ENCODE measurements around the gene CCDC177.

CCDC177 gene

DNA sequence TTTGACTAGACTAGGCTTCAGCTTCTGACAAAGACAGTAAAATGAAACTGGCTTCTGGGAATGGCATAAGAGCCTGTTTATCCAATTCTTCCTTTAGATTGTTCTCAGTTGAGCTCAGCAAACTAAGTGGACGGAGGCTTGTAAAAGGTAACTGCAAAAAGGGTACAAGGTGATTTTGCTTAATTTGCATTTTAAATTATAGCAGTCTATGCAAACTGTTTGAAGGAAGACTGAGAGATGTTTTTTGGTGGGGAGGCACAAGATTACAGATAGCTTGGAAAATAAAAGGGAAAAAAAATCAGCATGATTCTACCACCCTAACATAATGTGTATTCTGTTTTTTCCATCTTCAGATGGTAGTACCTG is 41.7 kb upstream of the CCDC177 start:
- Histone ChIP-seq H3F3A (ENCODE audit: insufficient read depth) (peaks cover 38% of the 10 kb centered on the region), H2AFZ (ENCODE audit: low read depth, low read length, severe bottlenecking) (no peak overlapping the region), H3K36me3 (ENCODE audit: low read length) (peaks cover 5% of the 10 kb centered on the region; the same call in 1 of the 2 replicates), H3K9ac (ENCODE audit: low read length) (peak overlapping the region; percentile 79), H3K9me3 (ENCODE audit: insufficient read depth, low read length) (no peaks in the 10 kb centered on the region), H3K79me2 (ENCODE audit: insufficient read depth, low read length) (peaks cover 76% of the 10 kb centered on the region), H4K20me1 (ENCODE audit: low read depth, low read length) (peaks cover 15% of the 10 kb centered on the region; the same call in 1 of the 2 replicates), H3K27ac (ENCODE audit: low read depth, low read length) (peak overlapping the region; percentile 95), H3K4me2 (ENCODE audit: low read depth, low read length, poor library complexity, severe bottlenecking) (peak overlapping the region; percentile 91), H3K9me2 (replicated peaks; ENCODE audit: insufficient read depth, low read length) (no peaks in the 10 kb centered on the region), H3K27me3 (ENCODE audit: low read length) (no peaks in the 10 kb centered on the region), H3K4me3 (ENCODE audit: insufficient read depth, low read length, poor library complexity, severe bottlenecking) (peak overlapping the region; percentile 22)
- no peak for TF ChIP-seq EZH2phosphoT487 (conservative IDR thresholded peaks at IDR 0.05; ENCODE audit: low read length)
- TF ChIP-seq, protein P1, sequence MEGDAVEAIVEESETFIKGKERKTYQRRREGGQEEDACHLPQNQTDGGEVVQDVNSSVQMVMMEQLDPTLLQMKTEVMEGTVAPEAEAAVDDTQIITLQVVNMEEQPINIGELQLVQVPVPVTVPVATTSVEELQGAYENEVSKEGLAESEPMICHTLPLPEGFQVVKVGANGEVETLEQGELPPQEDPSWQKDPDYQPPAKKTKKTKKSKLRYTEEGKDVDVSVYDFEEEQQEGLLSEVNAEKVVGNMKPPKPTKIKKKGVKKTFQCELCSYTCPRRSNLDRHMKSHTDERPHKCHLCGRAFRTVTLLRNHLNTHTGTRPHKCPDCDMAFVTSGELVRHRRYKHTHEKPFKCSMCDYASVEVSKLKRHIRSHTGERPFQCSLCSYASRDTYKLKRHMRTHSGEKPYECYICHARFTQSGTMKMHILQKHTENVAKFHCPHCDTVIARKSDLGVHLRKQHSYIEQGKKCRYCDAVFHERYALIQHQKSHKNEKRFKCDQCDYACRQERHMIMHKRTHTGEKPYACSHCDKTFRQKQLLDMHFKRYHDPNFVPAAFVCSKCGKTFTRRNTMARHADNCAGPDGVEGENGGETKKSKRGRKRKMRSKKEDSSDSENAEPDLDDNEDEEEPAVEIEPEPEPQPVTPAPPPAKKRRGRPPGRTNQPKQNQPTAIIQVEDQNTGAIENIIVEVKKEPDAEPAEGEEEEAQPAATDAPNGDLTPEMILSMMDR (IDR thresholded peaks at IDR 0.05; ENCODE audit: insufficient read depth, low read length, poor library complexity, severe bottlenecking): no peak

DNA sequence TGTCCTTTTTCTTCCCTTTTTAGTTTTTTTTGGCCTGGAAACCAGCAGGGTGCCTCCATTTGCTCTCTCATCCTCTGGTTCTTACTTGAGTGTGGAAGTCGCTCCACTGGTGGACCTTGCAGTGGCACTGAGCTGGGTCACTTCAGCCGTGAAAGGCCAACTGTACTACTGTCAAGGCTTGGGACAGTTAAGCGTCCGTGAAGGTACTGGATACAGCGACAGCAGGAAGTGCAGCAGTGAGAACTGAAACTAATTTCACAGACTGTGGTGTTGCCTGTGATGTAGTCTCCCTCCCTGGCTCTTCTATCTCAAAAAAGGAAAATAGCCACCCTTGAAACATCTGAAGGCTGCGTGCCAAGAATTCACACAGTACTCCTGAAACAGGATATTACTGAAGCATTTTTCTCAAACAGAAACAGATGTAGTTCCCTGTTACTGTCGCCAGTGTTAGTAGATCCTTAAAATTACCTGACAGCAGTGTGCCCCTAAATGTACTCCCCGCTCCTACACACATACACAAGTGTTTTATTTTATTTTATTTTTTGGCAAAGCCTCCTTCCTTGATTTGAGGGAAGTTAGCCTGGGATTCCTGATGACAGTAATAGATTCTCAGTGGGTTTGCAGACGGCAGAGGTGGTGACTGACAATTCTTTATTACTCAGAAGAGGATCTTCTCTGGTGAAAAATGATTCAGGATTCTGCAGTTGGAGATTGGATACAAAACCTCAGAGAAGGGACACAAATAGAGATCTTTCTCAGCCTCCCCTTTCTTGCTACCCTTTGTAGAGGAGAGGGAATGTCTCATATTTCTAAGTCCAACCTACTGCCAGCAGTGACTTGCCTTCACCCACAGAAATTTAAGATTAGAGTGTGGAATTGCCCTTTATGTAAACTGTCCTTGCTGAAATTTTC is 41.1 kb upstream of the CCDC177 start:
- peaks cover 5% of the 10 kb centered on the region; the same call in 1 of the 2 replicates for H3K36me3 ChIP-seq (ENCODE audit: low read length)
- H3K4me2 ChIP-seq (ENCODE audit: low read depth, low read length, poor library complexity, severe bottlenecking): peak overlapping the region; percentile 91
- H3K4me3 ChIP-seq (ENCODE audit: insufficient read depth, low read length, poor library complexity, severe bottlenecking): peak overlapping the region; percentile 22
- peaks cover 10% of the 10 kb centered on the region; the same call in 1 of the 2 replicates for H4K20me1 ChIP-seq (ENCODE audit: low read depth, low read length)
- H3K27ac ChIP-seq (ENCODE audit: low read depth, low read length): peak overlapping the region; percentile 95
- peak overlapping the region; percentile 79 for H3K9ac ChIP-seq (ENCODE audit: low read length)
- no peaks in the 10 kb centered on the region for H3K9me3 ChIP-seq (ENCODE audit: insufficient read depth, low read length)
- H3K79me2 ChIP-seq (ENCODE audit: insufficient read depth, low read length): peaks cover 69% of the 10 kb centered on the region
- no peaks in the 10 kb centered on the region for H3K9me2 ChIP-seq (replicated peaks; ENCODE audit: insufficient read depth, low read length)
- no peaks in the 10 kb centered on the region for H3K27me3 ChIP-seq (ENCODE audit: low read length)
- TF ChIP-seq, protein P1 (IDR thresholded peaks at IDR 0.05; ENCODE audit: insufficient read depth, low read length, poor library complexity, severe bottlenecking): no peak
- TF ChIP-seq EZH2phosphoT487 (conservative IDR thresholded peaks at IDR 0.05; ENCODE audit: low read length): no peak
- peaks cover 38% of the 10 kb centered on the region for H3F3A ChIP-seq (ENCODE audit: insufficient read depth)
- no peak overlapping the region for H2AFZ ChIP-seq (ENCODE audit: low read depth, low read length, severe bottlenecking)

DNA sequence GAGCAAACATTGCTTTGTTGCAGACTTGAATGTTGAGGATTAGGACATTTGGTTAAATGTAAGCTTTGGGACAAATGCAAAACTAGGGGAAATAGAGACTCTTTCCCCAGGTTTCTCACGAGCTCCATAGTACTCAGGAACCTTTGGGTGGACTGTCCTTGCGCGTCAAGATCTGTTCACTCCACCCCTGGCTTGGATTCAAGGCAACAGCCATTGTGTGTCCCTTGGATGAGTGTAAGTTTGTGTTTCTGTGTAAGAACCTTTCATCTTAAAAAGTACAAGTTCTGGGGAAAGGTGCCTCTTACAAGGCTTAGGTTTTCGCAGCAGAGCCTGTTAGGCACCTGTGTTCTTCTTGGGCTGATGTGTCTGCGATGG is 40.4 kb upstream of the CCDC177 start:
- no peaks in the 10 kb centered on the region for H3K27me3 ChIP-seq (ENCODE audit: low read length)
- peak overlapping the region; percentile 22 for H3K4me3 ChIP-seq (ENCODE audit: insufficient read depth, low read length, poor library complexity, severe bottlenecking)
- H3K36me3 ChIP-seq (ENCODE audit: low read length): peaks cover 5% of the 10 kb centered on the region; the same call in 1 of the 2 replicates
- peak overlapping the region; percentile 95 for H3K27ac ChIP-seq (ENCODE audit: low read depth, low read length)
- peaks cover 63% of the 10 kb centered on the region for H3K79me2 ChIP-seq (ENCODE audit: insufficient read depth, low read length)
- peaks cover 10% of the 10 kb centered on the region; the same call in 1 of the 2 replicates for H4K20me1 ChIP-seq (ENCODE audit: low read depth, low read length)
- H3K9ac ChIP-seq (ENCODE audit: low read length): peak overlapping the region; percentile 79
- TF ChIP-seq EZH2phosphoT487 (conservative IDR thresholded peaks at IDR 0.05; ENCODE audit: low read length): no peak
- TF ChIP-seq, protein P1 (IDR thresholded peaks at IDR 0.05; ENCODE audit: insufficient read depth, low read length, poor library complexity, severe bottlenecking): no peak
- H3K9me3 ChIP-seq (ENCODE audit: insufficient read depth, low read length): no peaks in the 10 kb centered on the region
- peaks cover 38% of the 10 kb centered on the region for H3F3A ChIP-seq (ENCODE audit: insufficient read depth)
- H3K4me2 ChIP-seq (ENCODE audit: low read depth, low read length, poor library complexity, severe bottlenecking): peak overlapping the region; percentile 91
- no peak overlapping the region for H2AFZ ChIP-seq (ENCODE audit: low read depth, low read length, severe bottlenecking)
- H3K9me2 ChIP-seq (replicated peaks; ENCODE audit: insufficient read depth, low read length): no peaks in the 10 kb centered on the region

Measured in SU-DHL-6 (cell line).